IMR-90 (cell line): ENCODE results near the gene CFP.

ENCODE experiments used
- FOS ChIP-seq: fragments of 150-350 bp; IDR thresholded peaks from 2 replicates; pipeline ENCODE4 v1.6.1; 2016; ENCODE audit warnings: low read depth, low read length
- MXI1 ChIP-seq: IDR thresholded peaks from 2 replicates; pipeline ENCODE4 v1.6.1; 2012; ENCODE audit warnings: low read depth, mild to moderate bottlenecking, low read length, moderate library complexity, borderline replicate concordance
- POLR2A ChIP-seq: IDR thresholded peaks from 2 replicates; pipeline ENCODE4 v1.6.1; 2012; ENCODE audit warnings: mild to moderate bottlenecking, low read depth, low read length
- TF ChIP-seq, protein P1 (sequence below): conservative IDR thresholded peaks from 2 replicates; pipeline ENCODE4 v1.5.1; 2012; ENCODE audit warnings: mild to moderate bottlenecking, low read depth, low read length, improper control_type of control experiment

DNA sequence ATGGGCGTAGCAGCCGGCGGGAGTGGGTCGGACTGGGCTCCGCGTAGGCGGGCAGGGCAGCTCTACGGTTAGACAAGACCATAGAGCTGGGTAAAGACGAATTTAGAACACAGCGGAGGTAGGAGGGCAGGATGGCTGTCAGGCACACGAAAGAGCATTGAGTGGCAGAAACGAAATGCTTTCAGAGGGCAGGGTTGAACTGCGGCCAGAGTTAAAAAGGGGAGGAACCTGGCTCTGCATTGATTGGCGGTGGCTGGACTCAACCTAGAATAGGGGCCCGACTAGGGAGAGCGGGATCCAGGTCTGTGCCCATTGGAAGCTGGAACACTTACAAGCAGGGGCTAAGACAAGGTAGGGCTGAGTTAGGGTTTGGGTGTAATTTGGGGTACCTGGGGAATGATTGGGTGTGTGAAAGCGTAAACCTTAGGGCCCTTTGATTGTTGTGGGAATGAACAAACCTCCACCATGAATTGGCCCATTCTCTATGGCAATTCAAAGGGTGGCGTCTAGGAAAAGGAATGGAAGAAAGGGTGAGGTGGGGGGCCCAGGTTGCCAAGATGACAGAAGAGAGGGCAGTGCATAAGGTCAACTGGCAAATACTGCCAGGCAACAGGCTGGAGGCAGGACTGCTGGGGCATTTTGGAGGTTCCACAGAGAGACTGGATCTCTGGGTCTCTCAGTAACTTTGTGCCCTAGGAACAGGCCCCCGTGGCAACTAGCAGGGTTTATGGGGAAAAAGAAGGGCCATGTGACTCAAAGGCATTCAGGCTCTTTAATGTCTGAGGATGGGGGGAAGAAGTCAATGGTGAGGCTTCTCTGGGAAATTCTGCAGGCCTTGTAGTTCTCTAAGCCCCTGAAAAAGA, 21.5 kb upstream of the CFP start:
- TF ChIP-seq MXI1 (no peak), POLR2A (peak; percentile 63; the same call in 1 of the 2 replicates), FOS (no peak)
- TF ChIP-seq, protein P1, sequence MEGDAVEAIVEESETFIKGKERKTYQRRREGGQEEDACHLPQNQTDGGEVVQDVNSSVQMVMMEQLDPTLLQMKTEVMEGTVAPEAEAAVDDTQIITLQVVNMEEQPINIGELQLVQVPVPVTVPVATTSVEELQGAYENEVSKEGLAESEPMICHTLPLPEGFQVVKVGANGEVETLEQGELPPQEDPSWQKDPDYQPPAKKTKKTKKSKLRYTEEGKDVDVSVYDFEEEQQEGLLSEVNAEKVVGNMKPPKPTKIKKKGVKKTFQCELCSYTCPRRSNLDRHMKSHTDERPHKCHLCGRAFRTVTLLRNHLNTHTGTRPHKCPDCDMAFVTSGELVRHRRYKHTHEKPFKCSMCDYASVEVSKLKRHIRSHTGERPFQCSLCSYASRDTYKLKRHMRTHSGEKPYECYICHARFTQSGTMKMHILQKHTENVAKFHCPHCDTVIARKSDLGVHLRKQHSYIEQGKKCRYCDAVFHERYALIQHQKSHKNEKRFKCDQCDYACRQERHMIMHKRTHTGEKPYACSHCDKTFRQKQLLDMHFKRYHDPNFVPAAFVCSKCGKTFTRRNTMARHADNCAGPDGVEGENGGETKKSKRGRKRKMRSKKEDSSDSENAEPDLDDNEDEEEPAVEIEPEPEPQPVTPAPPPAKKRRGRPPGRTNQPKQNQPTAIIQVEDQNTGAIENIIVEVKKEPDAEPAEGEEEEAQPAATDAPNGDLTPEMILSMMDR = no peak
